B cell (primary cell): ENCODE data around the gene RGS6.

Source experiments
- EZH2 ChIP-seq: IDR thresholded peaks from 2 replicates; pipeline ENCODE4 v1.6.1; 2012; ENCODE audit warnings: borderline replicate concordance, low read depth, mild to moderate bottlenecking, moderate library complexity, low read length; ENCODE audit not compliant: insufficient read depth, poor library complexity, severe bottlenecking
- TF ChIP-seq, protein P1 (sequence below): fragments of 200-600 bp; IDR thresholded peaks from one replicate; pipeline ENCODE4 v1.8.0; 2022; ENCODE audit warnings: antibody characterized with exemption, mild to moderate bottlenecking

DNA sequence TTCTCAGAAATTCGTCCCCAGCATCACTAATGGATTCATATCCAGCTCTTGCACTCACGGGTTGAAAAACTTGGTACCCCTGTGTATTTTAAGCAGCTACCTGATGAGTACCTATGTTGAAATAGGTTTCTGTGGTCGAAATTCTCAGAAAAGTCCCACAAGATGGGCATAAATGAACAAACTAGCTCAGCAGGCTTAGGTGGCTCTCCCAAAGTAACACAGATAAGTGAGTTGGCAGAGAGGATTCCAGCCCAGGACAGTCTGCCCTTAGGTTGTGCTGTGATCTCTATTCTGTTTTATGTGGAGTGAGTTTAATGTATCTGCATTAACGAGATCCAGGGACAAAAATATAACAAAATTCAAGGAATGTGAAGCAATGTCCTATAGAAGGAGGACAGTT lies 92.3 kb downstream of the RGS6 start:
- TF ChIP-seq, protein P1, sequence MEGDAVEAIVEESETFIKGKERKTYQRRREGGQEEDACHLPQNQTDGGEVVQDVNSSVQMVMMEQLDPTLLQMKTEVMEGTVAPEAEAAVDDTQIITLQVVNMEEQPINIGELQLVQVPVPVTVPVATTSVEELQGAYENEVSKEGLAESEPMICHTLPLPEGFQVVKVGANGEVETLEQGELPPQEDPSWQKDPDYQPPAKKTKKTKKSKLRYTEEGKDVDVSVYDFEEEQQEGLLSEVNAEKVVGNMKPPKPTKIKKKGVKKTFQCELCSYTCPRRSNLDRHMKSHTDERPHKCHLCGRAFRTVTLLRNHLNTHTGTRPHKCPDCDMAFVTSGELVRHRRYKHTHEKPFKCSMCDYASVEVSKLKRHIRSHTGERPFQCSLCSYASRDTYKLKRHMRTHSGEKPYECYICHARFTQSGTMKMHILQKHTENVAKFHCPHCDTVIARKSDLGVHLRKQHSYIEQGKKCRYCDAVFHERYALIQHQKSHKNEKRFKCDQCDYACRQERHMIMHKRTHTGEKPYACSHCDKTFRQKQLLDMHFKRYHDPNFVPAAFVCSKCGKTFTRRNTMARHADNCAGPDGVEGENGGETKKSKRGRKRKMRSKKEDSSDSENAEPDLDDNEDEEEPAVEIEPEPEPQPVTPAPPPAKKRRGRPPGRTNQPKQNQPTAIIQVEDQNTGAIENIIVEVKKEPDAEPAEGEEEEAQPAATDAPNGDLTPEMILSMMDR: no peak
- no peak for TF ChIP-seq EZH2
